LNCAP (cell line): ENCODE results near the gene SHC3.

Experiments used
- CTCF ChIP-seq: fragments of 450-650 bp; IDR thresholded peaks from 2 replicates; pipeline ENCODE4 v1.5.1; 2017; ENCODE audit warnings: mild to moderate bottlenecking

Gene SHC3

GRCh38 chr9:89078860-89079259, 99.8 kb downstream of the SHC3 start:
- TF ChIP-seq CTCF = no peak

DNA sequence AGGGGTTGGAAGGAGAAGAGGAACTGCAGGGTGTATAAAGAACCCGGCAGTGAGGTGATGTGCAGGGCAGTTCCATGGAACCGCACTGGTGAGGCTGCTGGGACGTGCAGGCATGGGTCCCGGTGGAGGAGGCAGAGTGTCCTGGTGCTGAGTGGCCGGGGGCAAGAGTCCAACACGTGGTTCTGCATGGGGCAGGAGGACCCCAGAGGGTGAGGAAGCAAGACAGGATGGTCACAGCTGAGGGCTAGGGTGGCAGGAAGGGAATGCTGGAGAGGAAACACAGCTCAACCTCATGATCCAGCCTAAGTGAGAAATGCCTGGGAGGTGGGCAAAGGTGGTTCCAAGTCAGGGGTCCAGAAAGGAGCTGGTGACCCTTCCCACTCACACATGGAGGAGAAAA, 100.2 kb downstream of the SHC3 start:
- no peak for TF ChIP-seq CTCF

DNA sequence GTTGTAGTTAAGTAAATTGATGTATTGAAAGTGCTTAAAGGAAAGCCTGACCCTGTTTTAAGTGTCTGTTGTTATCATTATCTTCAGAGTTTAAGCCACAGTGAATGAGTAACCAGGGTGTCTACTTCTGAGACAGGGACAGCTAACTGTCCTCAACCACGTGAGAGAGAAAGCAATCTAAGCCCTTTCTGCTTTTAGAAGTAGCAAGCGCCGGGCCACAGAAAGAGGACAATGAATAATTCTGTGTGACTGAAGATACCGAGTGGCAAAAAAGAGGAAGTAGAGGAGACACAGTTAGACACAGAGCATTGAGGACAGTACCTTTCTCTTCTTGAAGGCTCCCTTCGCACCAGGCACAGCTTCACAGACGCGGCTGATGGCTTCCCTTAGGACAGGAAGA, 101.1 kb downstream of the SHC3 start:
- no peak for TF ChIP-seq CTCF

DNA sequence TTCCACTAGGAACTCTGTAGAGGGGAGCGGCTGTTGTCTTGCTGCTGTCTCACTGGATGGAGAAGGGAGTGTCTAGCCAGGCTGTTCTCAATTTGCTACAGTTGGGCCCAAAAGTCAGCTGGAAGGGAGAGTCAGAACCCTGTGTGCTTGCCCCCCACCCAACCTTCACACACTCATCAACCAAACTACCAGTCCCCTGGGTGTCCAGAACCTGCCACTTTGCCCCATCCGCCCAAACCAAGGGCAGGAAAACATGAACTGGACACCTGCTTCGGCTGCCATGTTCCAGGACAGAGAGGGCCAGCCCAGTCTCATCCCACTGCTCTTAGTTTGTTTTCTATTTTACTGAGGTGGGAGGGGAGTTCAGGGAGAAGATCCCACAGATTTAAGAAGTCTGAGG, 105.2 kb downstream of the SHC3 start:
- no peak for TF ChIP-seq CTCF

GRCh38 chr9:89071591-89071990, 107.0 kb downstream of the SHC3 start:
- TF ChIP-seq CTCF = no peak

GRCh38 chr9:89066835-89067234, 111.8 kb downstream of the SHC3 start:
- no peak for TF ChIP-seq CTCF

DNA sequence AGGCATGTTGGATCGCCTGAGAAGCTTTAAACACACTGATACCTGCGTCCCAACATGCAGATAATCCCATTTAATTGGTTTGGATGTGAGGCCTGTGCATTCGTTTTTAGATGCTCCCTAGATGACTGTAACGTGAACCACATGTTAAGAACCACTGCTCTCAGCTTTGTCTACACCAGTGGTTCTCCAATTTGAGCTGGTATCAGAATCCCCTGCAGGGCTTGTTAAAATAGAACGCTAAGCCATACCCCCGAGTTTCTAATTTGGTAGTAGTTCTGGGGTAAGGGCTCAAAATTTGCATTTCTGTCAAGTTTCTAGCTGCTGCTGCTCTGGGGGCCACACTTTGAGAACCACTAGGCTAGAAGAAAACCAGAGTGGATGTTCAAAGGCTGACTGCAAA, 112.7 kb downstream of the SHC3 start:
- TF ChIP-seq CTCF = no peak

DNA sequence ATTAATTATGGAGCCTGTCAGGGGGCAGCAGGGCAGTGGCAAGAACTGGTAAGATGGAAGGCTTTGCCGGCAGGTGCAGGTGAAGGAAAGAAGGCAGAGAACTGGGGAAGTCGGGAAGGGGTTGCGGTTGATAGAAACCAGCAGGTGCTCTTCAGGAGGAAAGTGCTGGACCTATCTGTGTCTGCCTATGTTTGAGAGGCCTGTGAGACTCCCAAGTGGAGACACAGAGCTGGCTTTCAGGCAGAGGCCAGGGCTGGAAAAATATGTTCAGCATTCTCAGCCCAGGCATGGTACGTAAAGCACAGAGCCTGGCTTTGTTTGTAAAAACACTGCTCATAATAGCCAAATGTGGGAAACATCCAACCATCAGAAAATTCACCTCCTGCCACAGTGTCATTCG, 117.8 kb downstream of the SHC3 start:
- TF ChIP-seq CTCF = no peak
